SK-N-SH treated with all-trans-retinoic acid at 6 μM for 48 hours (cell line): Measurements from ENCODE around the gene ABCG5.

Experiments
- BACH2 ChIP-seq: fragments of 250-450 bp; sonication (Bioruptor Pico); IDR thresholded peaks from 2 replicates; pipeline ENCODE4 v1.9.0; 2021; ENCODE audit warnings: mild to moderate bottlenecking, borderline replicate concordance
- CSDC2 ChIP-seq: fragments of 250-450 bp; sonication (Bioruptor Pico); IDR thresholded peaks from 2 replicates; pipeline ENCODE4 v1.5.0; 2020; ENCODE audit warnings: mild to moderate bottlenecking, moderate library complexity
- ESRRG ChIP-seq: fragments of 250-450 bp; sonication (Bioruptor Pico); IDR thresholded peaks from 2 replicates; pipeline ENCODE4 v1.6.1; 2021; ENCODE audit warnings: mild to moderate bottlenecking
- GLIS3 ChIP-seq: fragments of 250-450 bp; sonication (Bioruptor Pico); IDR thresholded peaks from 2 replicates; pipeline ENCODE4 v1.5.0; 2020; ENCODE audit warnings: mild to moderate bottlenecking, moderate library complexity
- ISL1 ChIP-seq: fragments of 250-450 bp; sonication (Bioruptor Pico); IDR thresholded peaks from 2 replicates; pipeline ENCODE4 v2.1.2; 2022; ENCODE audit warnings: mild to moderate bottlenecking, moderate library complexity
- OSR1 ChIP-seq: fragments of 250-450 bp; sonication (Bioruptor Pico); IDR thresholded peaks from 2 replicates; pipeline ENCODE4 v1.8.0; 2022; ENCODE audit warnings: moderate library complexity, mild to moderate bottlenecking, inconsistent platforms
- PATZ1 ChIP-seq: fragments of 250-450 bp; sonication (Bioruptor Pico); IDR thresholded peaks from 2 replicates; pipeline ENCODE4 v1.8.0; 2020; ENCODE audit warnings: mild to moderate bottlenecking, moderate library complexity, borderline replicate concordance
- POU6F1 ChIP-seq: fragments of 250-450 bp; sonication (Bioruptor Pico); IDR thresholded peaks from 2 replicates; pipeline ENCODE4 v1.8.0; 2021; ENCODE audit warnings: low read depth, mild to moderate bottlenecking, moderate library complexity, borderline replicate concordance
- RARB ChIP-seq: fragments of 250-450 bp; sonication (Bioruptor Pico); IDR thresholded peaks from 2 replicates; pipeline ENCODE4 v1.8.0; 2021; ENCODE audit warnings: mild to moderate bottlenecking, moderate library complexity
- SNAI2 ChIP-seq: fragments of 250-450 bp; sonication (Bioruptor Pico); IDR thresholded peaks from 2 replicates; pipeline ENCODE4 v1.5.0; 2020; ENCODE audit warnings: mild to moderate bottlenecking, moderate library complexity
- ZFP3 ChIP-seq: fragments of 250-450 bp; sonication (Bioruptor Pico); IDR thresholded peaks from 2 replicates; pipeline ENCODE4 v1.5.0; 2020; ENCODE audit warnings: mild to moderate bottlenecking, moderate library complexity
- ZNF70 ChIP-seq: fragments of 450-650 bp; formaldehyde crosslinking; IDR thresholded peaks from 2 replicates; pipeline ENCODE4 v1.5.0; 2020; ENCODE audit warnings: mild to moderate bottlenecking, moderate library complexity
- ZNF8 ChIP-seq: fragments of 450-650 bp; formaldehyde crosslinking; IDR thresholded peaks from 2 replicates; pipeline ENCODE4 v1.5.0; 2020; ENCODE audit warnings: mild to moderate bottlenecking, moderate library complexity

- TF ChIP-seq ZNF70 (CRISPR knock-in tag) (no peak), CSDC2 (no peak), OSR1 (CRISPR knock-in tag) (no peak), SNAI2 (no peak), ISL1 (CRISPR knock-in tag) (no peak), ESRRG (CRISPR knock-in tag) (no peak), POU6F1 (CRISPR knock-in tag) (no peak), PATZ1 (no peak), ZNF8 (CRISPR knock-in tag) (no peak), RARB (CRISPR knock-in tag) (no peak), BACH2 (no peak), ZFP3 (CRISPR knock-in tag) (no peak), GLIS3 (CRISPR knock-in tag) (no peak)
Observed at GRCh38 chr2:43831543-43832294, 6.9 kb downstream of the ABCG5 start.
